ENCODE data around the gene LRIG2. TPM values are rescaled to one million over a fixed set of nuclear protein-coding genes. Genes with fewer than 3 reads are reported as not detected.
"Not testable (repeated sequence)": the region's sequence is repeated elsewhere in the genome, so short reads cannot be mapped to it uniquely, and the experiment has no call there.

Gene LRIG2
- total RNA-seq, 2 experiments from 2014 or later = 7.1 to 8.3 TPM

DNA sequence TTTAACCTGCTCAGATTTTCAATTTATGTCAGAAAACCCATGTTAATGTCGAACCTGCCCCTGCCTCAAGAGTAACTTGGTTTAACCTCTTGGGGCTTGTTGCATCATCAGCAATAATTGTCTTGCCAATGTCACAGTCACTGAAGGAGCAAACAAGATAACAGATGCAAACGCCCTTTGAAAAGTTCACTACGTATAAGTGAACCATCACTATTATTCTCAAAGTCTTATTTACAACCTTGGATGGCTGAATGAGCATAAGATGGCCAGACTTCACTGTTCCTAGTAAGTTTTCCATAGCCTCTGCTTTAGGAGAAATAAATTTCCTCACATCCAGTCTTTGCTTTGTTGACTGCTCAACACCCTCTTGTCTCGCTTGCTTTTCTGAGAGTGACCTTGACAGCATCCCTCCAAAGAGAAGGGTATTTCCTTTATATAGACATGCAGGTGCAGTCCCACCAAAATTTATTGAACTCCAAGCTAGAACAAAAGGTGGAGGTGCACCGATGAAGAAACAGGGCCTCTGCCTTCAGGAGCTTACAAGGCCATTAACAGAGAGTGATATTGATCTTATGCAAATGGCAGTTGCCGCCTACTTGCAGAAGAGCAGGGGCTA lies 749 bp upstream of the LRIG2 start:
- intact Hi-C loops (cut with micrococcal nuclease) = loop anchor here (2.0 to 5.0 kb wide), 8 partner anchors 25 to 687 kb away; partner anchors contain the start of genes MAGI3, PHTF1 and SLC16A1
- CTCF ChIA-PET = interaction anchor here (0.6 to 3.4 kb wide), 71 partner anchors 10 to 1211 kb away, joined by 3 to 90 read pairs (median 5); partner anchors contain the start of genes AP4B1, PPM1J, RSBN1 and SLC16A1
- Mint-ChIP-seq H3K27ac (peak overlapping the region; percentile 91), H3K9me3 (no peaks in the 10 kb centered on the region), H3K36me3 (no peaks in the 10 kb centered on the region), H3K27me3 (no peaks in the 10 kb centered on the region), H3K4me3 (peak overlapping the region; percentile 98), H3K4me1 (ENCODE audit: low read depth) (peaks cover 30% of the 10 kb centered on the region)
- DNase-seq = no peak
- POLR2A ChIA-PET = interaction anchor here (0.9 to 1.3 kb wide), 5 partner anchors 115 to 858 kb away, joined by 3 to 8 read pairs (median 4); partner anchors contain the start of genes PPM1J and SLC16A1

GRCh38 chr1:113073479-113073950 lies 517 bp downstream of the LRIG2 start:
- ChIA-PET CTCF (interaction anchor here (0.6 to 3.4 kb wide), 55 partner anchors 8 to 1209 kb away, joined by 3 to 90 read pairs (median 5); partner anchors contain the start of genes AP4B1, PPM1J and SLC16A1), POLR2A (interaction anchor here (0.6 to 1.3 kb wide), 5 partner anchors 30 to 358 kb away, joined by 3 to 8 read pairs (median 3); partner anchors contain the start of genes MAGI3, PPM1J and SLC16A1)
- peaks cover 6% of the 10 kb centered on the region for H3K36me3 Mint-ChIP-seq
- H3K9me3 Mint-ChIP-seq = no peaks in the 10 kb centered on the region
- H3K27me3 Mint-ChIP-seq = no peaks in the 10 kb centered on the region
- peak overlapping the region; percentile 91 for H3K27ac Mint-ChIP-seq
- intact Hi-C loops (cut with micrococcal nuclease) = loop anchor here (2.0 to 5.0 kb wide), 8 partner anchors 27 to 685 kb away; partner anchors contain the start of genes MAGI3, PHTF1 and SLC16A1
- peaks cover 30% of the 10 kb centered on the region for H3K4me1 Mint-ChIP-seq (ENCODE audit: low read depth)
- DNase-seq = no peak
- H3K4me3 Mint-ChIP-seq = peak overlapping the region; percentile 98

DNA sequence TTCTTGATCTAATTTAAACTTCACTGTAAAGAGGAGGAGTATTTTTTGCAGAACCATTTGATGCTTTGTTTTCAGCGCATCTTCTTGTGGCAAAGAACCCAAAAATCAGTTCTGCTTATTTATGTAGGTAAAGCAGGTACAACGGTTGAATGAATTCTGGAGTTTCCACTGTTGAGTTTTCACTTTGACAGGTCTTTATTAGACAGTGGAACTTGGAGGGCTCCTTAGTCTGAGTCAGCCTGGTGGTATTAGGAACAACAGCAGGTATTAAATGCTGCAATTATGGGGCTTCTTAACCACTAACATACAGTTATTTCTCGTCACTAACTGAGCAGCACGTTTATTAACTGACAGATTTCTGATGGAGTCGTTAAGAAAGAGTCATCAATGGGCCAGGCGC lies 1.2 kb downstream of the LRIG2 start:
- CTCF ChIA-PET = interaction anchor here (1.5 to 3.1 kb wide), 7 partner anchors 15 to 194 kb away, joined by 3 to 80 read pairs (median 21); partner anchors contain the start of gene SLC16A1
- POLR2A ChIA-PET = interaction anchor here (1.3 kb wide), 1 partner anchor 316 kb away, joined by 3 read pairs; the partner anchor contains the start of gene MAGI3
- Mint-ChIP-seq H3K27ac (peak overlapping the region; percentile 91), H3K9me3 (no peaks in the 10 kb centered on the region), H3K4me3 (peak overlapping the region; percentile 98), H3K27me3 (no peaks in the 10 kb centered on the region), H3K36me3 (peaks cover 6% of the 10 kb centered on the region), H3K4me1 (ENCODE audit: low read depth) (peaks cover 30% of the 10 kb centered on the region)
- intact Hi-C loops (cut with micrococcal nuclease) = loop anchor here (5.0 kb wide), 2 partner anchors 53 to 318 kb away; partner anchors contain the start of gene MAGI3
- DNase-seq = no peak

GRCh38 chr1:113077978-113078377 lies 5.0 kb downstream of the LRIG2 start:
- H3K27ac Mint-ChIP-seq; H3K27me3 Mint-ChIP-seq; DNase-seq; H3K4me3 Mint-ChIP-seq; POLR2A ChIA-PET; H3K9me3 Mint-ChIP-seq; intact Hi-C loops (cut with micrococcal nuclease); CTCF ChIA-PET: not testable (repeated sequence)
- peaks cover 14% of the 10 kb centered on the region for H3K36me3 Mint-ChIP-seq
- H3K4me1 Mint-ChIP-seq (ENCODE audit: low read depth) = peaks cover 24% of the 10 kb centered on the region

GRCh38 chr1:113086541-113086940 lies 13.5 kb downstream of the LRIG2 start:
- intact Hi-C loops (cut with micrococcal nuclease) = no loop called here
- Mint-ChIP-seq H3K27me3 (no peaks in the 10 kb centered on the region), H3K36me3 (peaks cover 15% of the 10 kb centered on the region), H3K9me3 (no peaks in the 10 kb centered on the region), H3K4me3 (no peak overlapping the region), H3K27ac (no peak overlapping the region), H3K4me1 (ENCODE audit: low read depth) (peaks cover 16% of the 10 kb centered on the region)
- DNase-seq = no peak
- CTCF ChIA-PET = interaction anchor here (0.8 to 1.7 kb wide), 2 partner anchors 14 to 206 kb away, joined by 3 to 12 read pairs; partner anchors contain the start of gene LRIG2
- POLR2A ChIA-PET = no interaction called here

GRCh38 chr1:113088972-113089371 lies 16.0 kb downstream of the LRIG2 start:
- peaks cover 16% of the 10 kb centered on the region for H3K36me3 Mint-ChIP-seq
- H3K4me1 Mint-ChIP-seq (ENCODE audit: low read depth) = peaks cover 22% of the 10 kb centered on the region
- no peak overlapping the region for H3K4me3 Mint-ChIP-seq
- ChIA-PET POLR2A (no interaction called here), CTCF (interaction anchor here (0.6 to 2.4 kb wide), 2 partner anchors 16 to 295 kb away, joined by 3 to 12 read pairs; partner anchors contain the start of gene LRIG2)
- intact Hi-C loops (cut with micrococcal nuclease) = no loop called here
- no peaks in the 10 kb centered on the region for H3K9me3 Mint-ChIP-seq
- no peak for DNase-seq
- H3K27ac Mint-ChIP-seq = no peak overlapping the region
- no peaks in the 10 kb centered on the region for H3K27me3 Mint-ChIP-seq

- Mint-ChIP-seq H3K27me3 (no peaks in the 10 kb centered on the region), H3K9me3 (no peaks in the 10 kb centered on the region), H3K4me3 (no peak overlapping the region), H3K27ac (no peak overlapping the region), H3K4me1 (ENCODE audit: low read depth) (peaks cover 22% of the 10 kb centered on the region), H3K36me3 (peaks cover 18% of the 10 kb centered on the region)
- DNase-seq = no peak
- POLR2A ChIA-PET = no interaction called here
- intact Hi-C loops (cut with micrococcal nuclease) = no loop called here
- CTCF ChIA-PET = interaction anchor here (0.6 to 2.4 kb wide), 2 partner anchors 17 to 563 kb away, joined by 3 to 12 read pairs; partner anchors contain the start of gene LRIG2
These were observed 17.1 kb downstream of the LRIG2 start for GRCh38 chr1:113090051-113090450.

- Mint-ChIP-seq H3K9me3 (no peaks in the 10 kb centered on the region), H3K27me3 (no peaks in the 10 kb centered on the region), H3K27ac (no peak overlapping the region), H3K4me1 (ENCODE audit: low read depth) (peaks cover 14% of the 10 kb centered on the region), H3K36me3 (peaks cover 22% of the 10 kb centered on the region), H3K4me3 (no peak overlapping the region)
- no peak for DNase-seq
- POLR2A ChIA-PET = no interaction called here
- CTCF ChIA-PET = interaction anchor here (5.0 kb wide), 1 partner anchor 19 kb away, joined by 31 read pairs; the partner anchor contains the start of gene LRIG2
- intact Hi-C loops (cut with micrococcal nuclease) = no loop called here
These were observed 19.1 kb downstream of the LRIG2 start for GRCh38 chr1:113091988-113092594.

DNA sequence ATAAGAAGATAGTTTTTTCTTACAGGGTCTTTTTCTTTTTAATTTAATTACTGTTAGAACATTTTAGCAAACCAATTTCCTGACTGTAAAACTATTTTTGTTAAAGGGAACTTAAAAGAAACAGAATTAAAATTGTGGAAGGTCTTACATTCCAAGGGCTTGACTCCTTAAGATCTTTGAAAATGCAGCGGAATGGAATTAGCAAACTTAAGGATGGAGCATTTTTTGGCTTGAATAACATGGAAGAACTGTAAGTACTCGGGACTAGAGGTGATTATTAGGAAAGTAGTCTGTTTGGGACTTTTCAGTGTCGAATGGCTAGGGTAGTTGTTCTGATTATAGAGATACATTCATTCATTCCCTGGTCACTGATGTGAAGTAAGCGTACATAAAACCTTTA lies 21.5 kb downstream of the LRIG2 start:
- H3K36me3 Mint-ChIP-seq = peaks cover 27% of the 10 kb centered on the region
- no peak overlapping the region for H3K27ac Mint-ChIP-seq

GRCh38 chr1:113095790-113096455 lies 22.9 kb downstream of the LRIG2 start:
- Mint-ChIP-seq H3K36me3 (peaks cover 32% of the 10 kb centered on the region), H3K27me3 (no peaks in the 10 kb centered on the region), H3K9me3 (no peaks in the 10 kb centered on the region), H3K4me1 (ENCODE audit: low read depth) (peaks cover 7% of the 10 kb centered on the region), H3K4me3 (no peak overlapping the region), H3K27ac (peak overlapping the region; percentile 6)
- no peak for DNase-seq
- CTCF ChIA-PET = interaction anchor here (0.6 to 5.0 kb wide), 2 partner anchors 23 to 740 kb away, joined by 3 to 31 read pairs; partner anchors contain the start of gene LRIG2
- POLR2A ChIA-PET = no interaction called here
- intact Hi-C loops (cut with micrococcal nuclease) = no loop called here

More for the DNA sequence above, 21.5 kb downstream of the LRIG2 start:
- ChIA-PET CTCF (interaction anchor here (5.0 kb wide), 1 partner anchor 21 kb away, joined by 31 read pairs; the partner anchor contains the start of gene LRIG2), POLR2A (no interaction called here)
- Mint-ChIP-seq H3K4me1 (ENCODE audit: low read depth) (peaks cover 7% of the 10 kb centered on the region), H3K9me3 (no peaks in the 10 kb centered on the region), H3K4me3 (no peak overlapping the region), H3K27me3 (no peaks in the 10 kb centered on the region)
- DNase-seq = no peak
- intact Hi-C loops (cut with micrococcal nuclease) = no loop called here

DNA sequence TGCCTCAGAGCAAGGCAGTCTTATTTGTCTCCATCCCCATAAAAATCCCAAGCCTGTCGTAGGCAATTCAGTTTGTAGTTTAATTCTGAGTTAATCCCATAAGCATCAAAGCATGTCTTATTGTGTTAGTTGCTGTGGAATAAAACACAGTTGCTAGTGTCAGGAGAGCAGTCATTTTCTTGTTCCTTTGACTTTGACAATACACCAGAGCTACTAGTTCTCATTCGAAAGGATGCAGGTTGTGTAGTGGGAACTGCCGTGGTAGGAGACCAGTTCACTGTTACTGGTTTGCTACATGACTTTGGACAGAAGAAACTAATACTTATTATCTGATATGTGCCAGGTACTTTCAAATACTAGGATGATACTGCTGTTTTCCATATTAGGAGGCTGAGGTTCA lies 23.5 kb downstream of the LRIG2 start:
- intact Hi-C loops (cut with micrococcal nuclease) = no loop called here
- Mint-ChIP-seq H3K36me3 (peaks cover 36% of the 10 kb centered on the region), H3K4me1 (ENCODE audit: low read depth) (peaks cover 6% of the 10 kb centered on the region), H3K27ac (peak overlapping the region; percentile 6), H3K9me3 (no peaks in the 10 kb centered on the region), H3K27me3 (no peaks in the 10 kb centered on the region), H3K4me3 (no peak overlapping the region)
- POLR2A ChIA-PET = interaction anchor here (0.6 kb wide), 1 partner anchor 39 kb away, joined by 3 read pairs; no protein-coding TSS in a partner anchor
- CTCF ChIA-PET = interaction anchor here (1.9 to 5.0 kb wide), 2 partner anchors 23 to 24 kb away, joined by 8 to 31 read pairs; partner anchors contain the start of gene LRIG2
- no peak for DNase-seq
